Measurements from ENCODE around the gene TMEM200A. TPM values are rescaled to one million over a fixed set of nuclear protein-coding genes. Genes with fewer than 3 reads are reported as not detected.

The TMEM200A gene
- total and polyA plus RNA-seq, 10 of the 15 experiments (the other 5 are each of a cell fraction or from before 2014, with no cell fraction given) = 5.5 to 12.4 (median 9.6) TPM

- BruUV-seq (replicated peaks) = no TSS peak
- Histone ChIP-seq H4K20me1 (ENCODE audit: control insufficient read depth, insufficient read depth) (no peaks in the 10 kb centered on the region), H3K4me3 (no peak overlapping the region), H3K79me2 (ENCODE audit: control insufficient read depth, insufficient read depth, low read length) (no peaks in the 10 kb centered on the region), H3K9me3 (replicated peaks; ENCODE audit: control insufficient read depth, insufficient read depth, low read length) (no peaks in the 10 kb centered on the region), H3K4me2 (ENCODE audit: control insufficient read depth, insufficient read depth) (no peak overlapping the region), H3K4me1 (ENCODE audit: control insufficient read depth, insufficient read depth, low read length) (no peaks in the 10 kb centered on the region), H2AFZ (ENCODE audit: control insufficient read depth, low read depth, low read length) (no peak overlapping the region), H3K27ac (ENCODE audit: control insufficient read depth, insufficient read depth) (no peak overlapping the region), H3K27me3 (replicated peaks in 1 of 2; ENCODE audit: control insufficient read depth in 2 of 2, insufficient read depth in 2 of 2, low read length in 1 of 2) (no peaks in the 10 kb centered on the region), H3K36me3 (ENCODE audit: control insufficient read depth in 2 of 2, insufficient read depth in 2 of 2, low read length in 1 of 2) (no peaks in the 10 kb centered on the region), H3K9ac (ENCODE audit: control insufficient read depth, insufficient read depth, low read length) (no peak overlapping the region)
- ATAC-seq (no peak), FAIRE-seq (no peak), DNase-seq (ENCODE audit: low read depth, low spot score) (no peak)
- ChIA-PET CTCF (interaction anchor here (0.6 to 13.2 kb wide), 16 partner anchors 11 to 1838 kb away, joined by 3 to 200 read pairs (median 4); no protein-coding TSS in a partner anchor), POLR2A (no interaction called here), RAD21 (ENCODE audit: unreplicated experiment) (interaction anchor here (0.8 to 4.3 kb wide), 10 partner anchors 11 to 518 kb away, joined by 3 to 58 read pairs (median 4); no protein-coding TSS in a partner anchor), SMC1A (ENCODE audit: uncharacterized antibody, unreplicated experiment) (interaction anchor here (0.6 to 13.3 kb wide), 18 partner anchors 9 to 667 kb away, joined by 3 to 201 read pairs (median 3); no protein-coding TSS in a partner anchor)
- intact Hi-C loops (cut with micrococcal nuclease; ENCODE audit: unreplicated experiment) (loop anchor here (5.0 kb wide), 2 partner anchors 298 to 438 kb away; no protein-coding TSS in a partner anchor), in situ Hi-C loops (cut with MboI) (loop anchor here (5.0 kb wide), 2 partner anchors 378 to 518 kb away; no protein-coding TSS in a partner anchor)
- 84% methylated on average over 4 of the region's 4 CpGs for WGBS (ENCODE audit: insufficient coverage, insufficient replicate concordance, low lambda C conversion rate, missing lambda C conversion rate)
- no peak for TF ChIP-seq KLF5 (IDR thresholded peaks at IDR 0.05; ENCODE audit: partially characterized antibody)
- TF ChIP-seq SIN3A (IDR thresholded peaks at IDR 0.05; ENCODE audit: low read depth, low read length) = no peak
- TF ChIP-seq, protein P1, sequence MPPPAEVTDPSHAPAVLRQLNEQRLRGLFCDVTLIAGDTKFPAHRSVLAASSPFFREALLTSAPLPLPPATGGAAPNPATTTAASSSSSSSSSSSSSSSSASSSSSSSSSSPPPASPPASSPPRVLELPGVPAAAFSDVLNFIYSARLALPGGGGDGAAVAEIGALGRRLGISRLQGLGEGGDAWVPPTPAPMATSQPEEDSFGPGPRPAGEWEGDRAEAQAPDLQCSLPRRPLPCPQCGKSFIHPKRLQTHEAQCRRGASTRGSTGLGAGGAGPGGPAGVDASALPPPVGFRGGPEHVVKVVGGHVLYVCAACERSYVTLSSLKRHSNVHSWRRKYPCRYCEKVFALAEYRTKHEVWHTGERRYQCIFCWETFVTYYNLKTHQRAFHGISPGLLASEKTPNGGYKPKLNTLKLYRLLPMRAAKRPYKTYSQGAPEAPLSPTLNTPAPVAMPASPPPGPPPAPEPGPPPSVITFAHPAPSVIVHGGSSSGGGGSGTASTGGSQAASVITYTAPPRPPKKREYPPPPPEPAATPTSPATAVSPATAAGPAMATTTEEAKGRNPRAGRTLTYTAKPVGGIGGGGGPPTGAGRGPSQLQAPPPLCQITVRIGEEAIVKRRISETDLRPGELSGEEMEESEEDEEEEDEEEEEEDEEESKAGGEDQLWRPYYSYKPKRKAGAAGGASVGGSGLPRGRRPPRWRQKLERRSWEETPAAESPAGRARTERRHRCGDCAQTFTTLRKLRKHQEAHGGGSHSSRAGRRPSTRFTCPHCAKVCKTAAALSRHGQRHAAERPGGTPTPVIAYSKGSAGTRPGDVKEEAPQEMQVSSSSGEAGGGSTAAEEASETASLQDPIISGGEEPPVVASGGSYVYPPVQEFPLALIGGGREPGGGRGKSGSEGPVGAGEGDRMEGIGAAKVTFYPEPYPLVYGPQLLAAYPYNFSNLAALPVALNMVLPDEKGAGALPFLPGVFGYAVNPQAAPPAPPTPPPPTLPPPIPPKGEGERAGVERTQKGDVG (CRISPR knock-in tag; IDR thresholded peaks at IDR 0.05) = no peak
- TF ChIP-seq TBL1XR1 (IDR thresholded peaks at IDR 0.05; ENCODE audit: low read depth, low read length) = no peak
These were observed 41.2 kb upstream of the TMEM200A start for GRCh38 chr6:130324657-130325056.
